Bronchial epithelial cell (primary cell): ENCODE data around the gene AARS2. TPM values are rescaled to one million over a fixed set of nuclear protein-coding genes. Genes with fewer than 3 reads are reported as not detected.
A peak's percentile ranks its signal among the peaks of the same experiment; 100 is the strongest.

Experiments
- DNase-seq: peaks from one replicate; pipeline ENCODE4 v3.0.0-alpha.2; 2010; ENCODE audit warnings: low read depth
- FAIRE-seq: peaks from 2 replicates; lab custom pipeline; 2011; peaks lifted over from hg19 to GRCh38; lab: Jason Lieb, UNC
- H3K27me3 ChIP-seq: 2 replicates; pipeline ENCODE4 v1.5.1; 2011; ENCODE audit warnings: low read length; ENCODE audit not compliant: control insufficient read depth, insufficient read depth
- H3K36me3 ChIP-seq: 2 replicates; pipeline ENCODE4 v1.5.1; 2011; ENCODE audit warnings: low read length; ENCODE audit not compliant: control insufficient read depth, insufficient read depth
- H3K4me3 ChIP-seq: 2 replicates; pipeline ENCODE4 v1.5.1; 2011; ENCODE audit warnings: mild to moderate bottlenecking, low read depth, low read length, control low read depth
- CTCF ChIP-seq: IDR thresholded peaks from 2 replicates; pipeline ENCODE4 v1.5.1; 2011; ENCODE audit warnings: mild to moderate bottlenecking, moderate library complexity, low read length, control low read depth, inconsistent platforms; ENCODE audit not compliant: insufficient read depth, severe bottlenecking
- total RNA-seq: library from RNA; depleted of rRNA; stranded (reverse); fragments of >200 nt; gene quantifications from 2 replicates; pipeline ENCODE4 v1.2.1, GENCODE V29; 2014

AARS2 gene
- total RNA-seq, 1 donor from 2014 or later = 9.5 TPM

- Histone ChIP-seq H3K27me3 (peaks cover 27% of the 10 kb centered on the region), H3K4me3 (no peak overlapping the region), H3K36me3 (no peaks in the 10 kb centered on the region)
- no peak for DNase-seq
- no peak for FAIRE-seq
- TF ChIP-seq CTCF = no peak
Measured at GRCh38 chr6:44341095-44341890, 28.1 kb upstream of the AARS2 start.

GRCh38 chr6:44339763-44340625 lies 26.8 kb upstream of the AARS2 start:
- no peak for TF ChIP-seq CTCF
- Histone ChIP-seq H3K36me3 (no peaks in the 10 kb centered on the region), H3K4me3 (no peak overlapping the region), H3K27me3 (peaks cover 21% of the 10 kb centered on the region)
- DNase-seq (peak; percentile 95), FAIRE-seq (no peak)

GRCh38 chr6:44339301-44339700 lies 26.2 kb upstream of the AARS2 start:
- Histone ChIP-seq H3K4me3 (no peak overlapping the region), H3K27me3 (peaks cover 20% of the 10 kb centered on the region)
- FAIRE-seq = no peak

GRCh38 chr6:44338228-44339122 lies 25.3 kb upstream of the AARS2 start:
- peaks cover 13% of the 10 kb centered on the region for H3K27me3 ChIP-seq
- no peaks in the 10 kb centered on the region for H3K36me3 ChIP-seq
- no peak for FAIRE-seq
- H3K4me3 ChIP-seq = no peak overlapping the region
- TF ChIP-seq CTCF = peak; percentile 69
- peak; percentile 56 for DNase-seq

More at GRCh38 chr6:44339301-44339700, 26.2 kb upstream of the AARS2 start:
- no peak for DNase-seq
- no peaks in the 10 kb centered on the region for H3K36me3 ChIP-seq
- no peak for TF ChIP-seq CTCF

GRCh38 chr6:44335631-44336030 lies 22.5 kb upstream of the AARS2 start:
- DNase-seq (no peak), FAIRE-seq (no peak)
- H3K27me3 ChIP-seq = no peaks in the 10 kb centered on the region
- H3K36me3 ChIP-seq = no peaks in the 10 kb centered on the region
- H3K4me3 ChIP-seq = no peak overlapping the region
- TF ChIP-seq CTCF = no peak
